B cell (primary cell): ENCODE results near the gene PTPRN2.

Experiments
- EZH2 ChIP-seq: IDR thresholded peaks from 2 replicates; pipeline ENCODE4 v1.6.1; 2012; ENCODE audit warnings: borderline replicate concordance, low read depth, mild to moderate bottlenecking, moderate library complexity, low read length; ENCODE audit not compliant: insufficient read depth, poor library complexity, severe bottlenecking
- TF ChIP-seq, protein P1 (sequence below): fragments of 200-600 bp; IDR thresholded peaks from one replicate; pipeline ENCODE4 v1.8.0; 2022; ENCODE audit warnings: antibody characterized with exemption, mild to moderate bottlenecking

DNA sequence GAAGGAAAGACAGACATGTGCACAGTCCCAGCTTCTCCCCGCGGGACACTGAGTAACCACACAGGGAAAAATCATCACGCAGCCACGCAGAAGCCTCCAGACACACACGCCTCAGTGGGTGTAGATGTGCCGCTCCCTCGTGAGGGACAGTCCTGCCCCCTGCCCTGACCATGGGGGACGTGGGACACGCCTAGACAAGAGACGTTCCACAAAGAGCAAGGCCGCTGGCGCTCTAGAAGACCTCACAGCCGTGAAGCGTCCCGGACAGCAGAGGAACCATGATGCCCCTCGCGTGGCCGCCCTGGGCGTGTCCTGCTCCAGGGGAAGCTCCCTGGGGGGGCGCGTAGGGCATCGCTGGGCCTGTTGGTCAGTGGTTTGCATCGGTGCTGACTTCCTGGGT, 1040.0 kb downstream of the PTPRN2 start:
- TF ChIP-seq, protein P1, sequence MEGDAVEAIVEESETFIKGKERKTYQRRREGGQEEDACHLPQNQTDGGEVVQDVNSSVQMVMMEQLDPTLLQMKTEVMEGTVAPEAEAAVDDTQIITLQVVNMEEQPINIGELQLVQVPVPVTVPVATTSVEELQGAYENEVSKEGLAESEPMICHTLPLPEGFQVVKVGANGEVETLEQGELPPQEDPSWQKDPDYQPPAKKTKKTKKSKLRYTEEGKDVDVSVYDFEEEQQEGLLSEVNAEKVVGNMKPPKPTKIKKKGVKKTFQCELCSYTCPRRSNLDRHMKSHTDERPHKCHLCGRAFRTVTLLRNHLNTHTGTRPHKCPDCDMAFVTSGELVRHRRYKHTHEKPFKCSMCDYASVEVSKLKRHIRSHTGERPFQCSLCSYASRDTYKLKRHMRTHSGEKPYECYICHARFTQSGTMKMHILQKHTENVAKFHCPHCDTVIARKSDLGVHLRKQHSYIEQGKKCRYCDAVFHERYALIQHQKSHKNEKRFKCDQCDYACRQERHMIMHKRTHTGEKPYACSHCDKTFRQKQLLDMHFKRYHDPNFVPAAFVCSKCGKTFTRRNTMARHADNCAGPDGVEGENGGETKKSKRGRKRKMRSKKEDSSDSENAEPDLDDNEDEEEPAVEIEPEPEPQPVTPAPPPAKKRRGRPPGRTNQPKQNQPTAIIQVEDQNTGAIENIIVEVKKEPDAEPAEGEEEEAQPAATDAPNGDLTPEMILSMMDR = no peak
- no peak for TF ChIP-seq EZH2
